Activated T-cell treated with anti-CD3 and anti-CD28 coated beads, Interleukin-2, amount 50 U/mL, for 4 hours (primary cell): ENCODE data around the gene TUSC1. TPM values are rescaled to one million over a fixed set of nuclear protein-coding genes. Genes with fewer than 3 reads are reported as not detected.
"Not testable (repeated sequence)": the region's sequence is repeated elsewhere in the genome, so short reads cannot be mapped to it uniquely, and the experiment has no call there.

Experiments used
- ATAC-seq, 2 donors: fragments of 200-7000 bp; cut with Tn5 transposase; one replicate each; pipeline ENCODE4 v1.10.0; 2021
- DNase-seq: peaks from one replicate; pipeline ENCODE4 v3.0.0-alpha.2; 2020
- H3K27me3 Mint-ChIP-seq: one replicate; pipeline ENCODE4 v1.8.0; 2021; ENCODE audit warnings: low read depth, mixed read lengths
- H3K36me3 Mint-ChIP-seq: one replicate; pipeline ENCODE4 v1.8.0; 2022; ENCODE audit warnings: mixed read lengths; ENCODE audit not compliant: insufficient read depth
- H3K4me1 Mint-ChIP-seq: one replicate; pipeline ENCODE4 v1.8.0; 2021; ENCODE audit warnings: low read depth, mixed read lengths
- H3K4me3 Mint-ChIP-seq: one replicate; pipeline ENCODE4 v1.8.0; 2021; ENCODE audit warnings: mild to moderate bottlenecking, moderate library complexity, mixed read lengths
- H3K9me3 Mint-ChIP-seq: one replicate; pipeline ENCODE4 v1.8.0; 2021; ENCODE audit warnings: mixed read lengths
- total RNA-seq, 3 donors: library from RNA; stranded (reverse); gene quantifications; one replicate each; pipeline ENCODE4 v1.2.1, GENCODE V29; 2021

TUSC1 gene
- total RNA-seq, 3 donors from 2014 or later: 0.41 to 0.63 (median 0.53) TPM

- H3K27me3 Mint-ChIP-seq: peaks cover 13% of the 10 kb centered on the region
- peak overlapping the region; percentile 35 for H3K4me3 Mint-ChIP-seq
- H3K9me3 Mint-ChIP-seq: peaks cover 9% of the 10 kb centered on the region
- H3K4me1 Mint-ChIP-seq: no peaks in the 10 kb centered on the region
- peak; percentile 53 to 55 for ATAC-seq
- no peaks in the 10 kb centered on the region for H3K36me3 Mint-ChIP-seq
- no peak for DNase-seq
Measured at GRCh38 chr9:25677301-25678146, 720 bp downstream of the TUSC1 start.

- ATAC-seq, H3K4me3 Mint-ChIP-seq, DNase-seq, H3K36me3 Mint-ChIP-seq, H3K4me1 Mint-ChIP-seq, H3K9me3 Mint-ChIP-seq: not testable (repeated sequence)
- peaks cover 13% of the 10 kb centered on the region for H3K27me3 Mint-ChIP-seq
Measured at GRCh38 chr9:25675858-25676257, 2.4 kb downstream of the TUSC1 start.

- Mint-ChIP-seq H3K27me3 (no peaks in the 10 kb centered on the region), H3K9me3 (peaks cover 16% of the 10 kb centered on the region)
- no peak for DNase-seq
Measured at GRCh38 chr9:25658571-25658970, 19.7 kb downstream of the TUSC1 start.

GRCh38 chr9:25654417-25654816 is 23.8 kb downstream of the TUSC1 start:
- H3K4me3 Mint-ChIP-seq: no peak overlapping the region
- DNase-seq (no peak), ATAC-seq (no peak)
- no peaks in the 10 kb centered on the region for H3K4me1 Mint-ChIP-seq
- H3K36me3 Mint-ChIP-seq: no peaks in the 10 kb centered on the region
- peaks cover 20% of the 10 kb centered on the region for H3K9me3 Mint-ChIP-seq
- H3K27me3 Mint-ChIP-seq: no peaks in the 10 kb centered on the region

More at GRCh38 chr9:25658571-25658970, 19.7 kb downstream of the TUSC1 start:
- ATAC-seq: no peak
- no peak overlapping the region for H3K4me3 Mint-ChIP-seq
- H3K4me1 Mint-ChIP-seq: no peaks in the 10 kb centered on the region
- H3K36me3 Mint-ChIP-seq: no peaks in the 10 kb centered on the region

- no peaks in the 10 kb centered on the region for H3K36me3 Mint-ChIP-seq
Measured at GRCh38 chr9:25648116-25648515, 30.1 kb downstream of the TUSC1 start.

GRCh38 chr9:25636026-25636425 is 42.2 kb downstream of the TUSC1 start:
- DNase-seq (no peak), ATAC-seq (no peak)
- Mint-ChIP-seq H3K36me3 (no peaks in the 10 kb centered on the region), H3K27me3 (no peaks in the 10 kb centered on the region), H3K9me3 (peaks cover 5% of the 10 kb centered on the region), H3K4me1 (no peaks in the 10 kb centered on the region), H3K4me3 (no peak overlapping the region)

More at GRCh38 chr9:25648116-25648515, 30.1 kb downstream of the TUSC1 start:
- DNase-seq (no peak), ATAC-seq (no peak)
- Mint-ChIP-seq H3K4me1 (no peaks in the 10 kb centered on the region), H3K9me3 (peaks cover 18% of the 10 kb centered on the region), H3K27me3 (no peaks in the 10 kb centered on the region), H3K4me3 (no peak overlapping the region)

GRCh38 chr9:25629231-25629630 is 49.0 kb downstream of the TUSC1 start:
- Mint-ChIP-seq H3K27me3 (no peaks in the 10 kb centered on the region), H3K9me3 (peaks cover 27% of the 10 kb centered on the region), H3K4me1 (no peaks in the 10 kb centered on the region), H3K4me3 (no peak overlapping the region), H3K36me3 (no peaks in the 10 kb centered on the region)
- no peak for ATAC-seq
- DNase-seq: no peak
